IPS-18c (cell line): ENCODE measurements around the gene SLC7A6OS.

Experiments used
- H3K4me3 ChIP-seq: 2 replicates; pipeline ENCODE4 v1.7.0; 2013; ENCODE audit warnings: low read depth, mild to moderate bottlenecking, low read length, moderate library complexity; ENCODE audit not compliant: insufficient read depth
- H3K9me3 ChIP-seq: one replicate; pipeline ENCODE4 v1.6.1; 2013; ENCODE audit warnings: mild to moderate bottlenecking, low read length, moderate library complexity; ENCODE audit not compliant: control insufficient read depth, insufficient read depth

Gene SLC7A6OS

GRCh38 chr16:68250951-68251350 lies 59.8 kb downstream of the SLC7A6OS start:
- Histone ChIP-seq H3K9me3 (no peaks in the 10 kb centered on the region), H3K4me3 (no peak overlapping the region)

GRCh38 chr16:68249371-68249770 lies 61.4 kb downstream of the SLC7A6OS start:
- Histone ChIP-seq H3K4me3 (no peak overlapping the region), H3K9me3 (peaks cover 4% of the 10 kb centered on the region)
